ENCODE measurements around the gene OCEL1.

OCEL1 gene

DNA sequence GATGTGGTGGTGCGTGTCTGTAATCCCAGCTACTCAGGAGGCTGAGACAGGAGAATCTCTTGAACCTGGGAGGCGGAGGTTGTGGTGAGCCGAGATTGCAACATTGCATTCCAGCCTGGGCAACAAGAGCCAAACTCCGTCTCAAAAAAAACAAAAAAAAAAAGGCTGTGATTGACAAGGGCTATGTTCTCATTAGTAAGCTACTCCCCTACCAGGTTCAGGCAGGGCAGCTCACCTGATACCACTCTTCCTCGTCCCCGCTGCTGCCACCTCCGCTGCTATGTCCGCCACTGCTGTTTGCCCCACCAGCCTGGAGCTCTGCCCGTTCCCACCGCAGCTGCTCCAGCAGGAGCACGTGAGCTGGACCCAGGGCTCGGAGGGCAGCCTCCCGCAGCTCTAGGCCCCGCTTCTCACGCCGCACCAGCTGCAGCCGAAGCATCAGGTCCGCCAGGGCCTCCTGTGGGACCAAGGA is 29.2 kb downstream of the OCEL1 start:
- no peak overlapping the region for H3K4me3 ChIP-seq (replicated peaks in 1 of 2; ENCODE audit: low read depth in 2 of 2, low read length in 2 of 2)

GRCh38 chr19:17256130-17256529 is 30.1 kb downstream of the OCEL1 start:
- TF ChIP-seq, protein P1, sequence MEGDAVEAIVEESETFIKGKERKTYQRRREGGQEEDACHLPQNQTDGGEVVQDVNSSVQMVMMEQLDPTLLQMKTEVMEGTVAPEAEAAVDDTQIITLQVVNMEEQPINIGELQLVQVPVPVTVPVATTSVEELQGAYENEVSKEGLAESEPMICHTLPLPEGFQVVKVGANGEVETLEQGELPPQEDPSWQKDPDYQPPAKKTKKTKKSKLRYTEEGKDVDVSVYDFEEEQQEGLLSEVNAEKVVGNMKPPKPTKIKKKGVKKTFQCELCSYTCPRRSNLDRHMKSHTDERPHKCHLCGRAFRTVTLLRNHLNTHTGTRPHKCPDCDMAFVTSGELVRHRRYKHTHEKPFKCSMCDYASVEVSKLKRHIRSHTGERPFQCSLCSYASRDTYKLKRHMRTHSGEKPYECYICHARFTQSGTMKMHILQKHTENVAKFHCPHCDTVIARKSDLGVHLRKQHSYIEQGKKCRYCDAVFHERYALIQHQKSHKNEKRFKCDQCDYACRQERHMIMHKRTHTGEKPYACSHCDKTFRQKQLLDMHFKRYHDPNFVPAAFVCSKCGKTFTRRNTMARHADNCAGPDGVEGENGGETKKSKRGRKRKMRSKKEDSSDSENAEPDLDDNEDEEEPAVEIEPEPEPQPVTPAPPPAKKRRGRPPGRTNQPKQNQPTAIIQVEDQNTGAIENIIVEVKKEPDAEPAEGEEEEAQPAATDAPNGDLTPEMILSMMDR (IDR thresholded peaks at IDR 0.05; ENCODE audit: low read depth, low read length): no peak
- DNase-seq (ENCODE audit: low read depth in 2 of 2): no peak

More for the DNA sequence above, 29.2 kb downstream of the OCEL1 start:
- DNase-seq (ENCODE audit: low read depth in 2 of 2): no peak
- TF ChIP-seq, protein P1 (IDR thresholded peaks at IDR 0.05; ENCODE audit: low read depth, low read length): no peak

DNA sequence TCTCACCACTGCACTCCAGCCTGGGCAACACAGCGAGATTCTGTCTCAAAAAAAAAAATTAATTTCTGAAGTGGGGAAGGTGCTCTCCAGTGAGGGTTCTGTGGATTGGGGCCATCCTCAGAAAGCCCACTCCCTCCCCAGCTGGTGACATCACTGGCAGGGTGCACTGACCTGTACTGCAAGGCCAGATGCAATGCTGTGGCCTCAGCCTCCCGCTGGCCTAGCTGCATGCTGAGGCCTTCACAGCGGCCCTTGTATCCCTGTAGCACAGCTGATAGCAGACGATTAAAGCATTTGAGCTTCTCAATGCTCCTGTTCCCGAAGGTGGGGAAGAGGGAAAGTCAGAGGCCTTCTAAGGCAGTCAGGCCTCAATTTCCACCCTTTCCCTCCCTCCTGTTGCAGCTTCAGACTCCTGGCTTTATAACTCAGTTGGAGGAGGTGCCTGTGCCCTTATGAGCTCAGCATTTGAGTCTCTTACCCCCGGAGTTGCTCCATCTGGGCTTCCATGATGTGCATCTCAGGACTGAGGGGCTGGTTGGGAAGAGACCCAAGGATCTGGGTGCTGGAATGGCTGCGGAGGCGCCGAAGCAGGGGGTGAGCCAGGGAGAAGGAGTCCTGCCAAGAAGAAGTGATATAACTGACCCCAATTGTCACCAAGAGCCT is 33.2 kb downstream of the OCEL1 start:
- DNase-seq (ENCODE audit: low read depth in 2 of 2): peak in 1 of 2 donors; percentile 39
- TF ChIP-seq, protein P1 (IDR thresholded peaks at IDR 0.05; ENCODE audit: low read depth, low read length): no peak
- no peak overlapping the region for H3K4me3 ChIP-seq (replicated peaks in 1 of 2; ENCODE audit: low read depth in 2 of 2, low read length in 2 of 2)

More at GRCh38 chr19:17256130-17256529, 30.1 kb downstream of the OCEL1 start:
- no peak overlapping the region for H3K4me3 ChIP-seq (replicated peaks in 1 of 2; ENCODE audit: low read depth in 2 of 2, low read length in 2 of 2)

DNA sequence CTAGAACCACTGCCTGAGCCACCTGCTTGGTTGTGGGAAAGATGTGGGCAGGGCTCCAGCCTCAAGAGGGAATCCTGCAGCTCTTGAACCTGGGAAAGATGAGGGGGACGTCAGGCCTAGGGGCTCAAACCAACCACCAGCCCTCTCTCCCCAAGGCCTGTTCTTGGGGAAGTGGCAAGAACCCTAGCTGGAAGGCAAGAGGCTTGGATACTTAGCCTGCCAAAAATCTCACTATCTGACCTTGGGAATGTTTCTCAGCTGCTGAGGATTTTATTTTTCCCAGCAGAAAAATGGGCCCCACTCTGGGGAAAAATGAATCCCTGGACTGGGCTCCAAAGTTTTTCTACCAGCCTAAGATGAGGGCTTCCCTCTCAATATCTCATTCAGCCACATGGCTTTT is 33.9 kb downstream of the OCEL1 start:
- no peak for DNase-seq (ENCODE audit: low read depth in 2 of 2)
- TF ChIP-seq, protein P1 (IDR thresholded peaks at IDR 0.05; ENCODE audit: low read depth, low read length): no peak

DNA sequence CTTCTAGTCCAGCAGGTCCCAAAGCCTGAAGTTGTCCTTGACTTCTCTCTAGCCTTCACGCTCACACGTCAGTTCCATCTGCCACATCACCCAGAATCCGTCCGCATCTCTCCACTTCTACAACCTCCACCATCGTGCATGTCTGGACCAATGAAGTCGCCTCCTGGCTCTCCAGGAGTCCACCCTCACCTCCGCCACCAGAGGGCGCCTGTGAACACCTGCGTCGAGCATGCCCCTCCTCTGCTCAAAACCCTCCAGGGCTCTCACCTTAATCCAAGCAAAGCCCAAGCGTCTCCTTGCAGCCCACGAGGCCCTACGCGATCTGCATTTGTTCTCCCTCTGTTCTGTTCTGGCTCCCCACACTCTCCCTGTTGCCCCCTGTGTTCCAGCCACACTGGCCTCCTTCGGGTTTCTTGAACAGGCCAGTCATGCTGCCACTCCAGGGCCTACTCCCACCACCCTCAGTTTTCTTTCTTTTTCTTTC is 34.9 kb downstream of the OCEL1 start:
- DNase-seq (ENCODE audit: low read depth in 2 of 2): peak; percentile 82 to 83
- no peak overlapping the region for H3K4me3 ChIP-seq (replicated peaks in 1 of 2; ENCODE audit: low read depth in 2 of 2, low read length in 2 of 2)
- TF ChIP-seq, protein P1 (IDR thresholded peaks at IDR 0.05; ENCODE audit: low read depth, low read length): peak; percentile 92

More for the DNA sequence above, 33.9 kb downstream of the OCEL1 start:
- no peak overlapping the region for H3K4me3 ChIP-seq (replicated peaks in 1 of 2; ENCODE audit: low read depth in 2 of 2, low read length in 2 of 2)

- H3K4me3 ChIP-seq (replicated peaks in 1 of 2; ENCODE audit: low read depth in 2 of 2, low read length in 2 of 2): no peak overlapping the region
- TF ChIP-seq, protein P1 (IDR thresholded peaks at IDR 0.05; ENCODE audit: low read depth, low read length): no peak
Observed at GRCh38 chr19:17262557-17262956, 36.5 kb downstream of the OCEL1 start.

More at GRCh38 chr19:17262557-17262956, 36.5 kb downstream of the OCEL1 start:
- DNase-seq (ENCODE audit: low read depth in 2 of 2): no peak
